Neural crest cell (in vitro differentiated cells): ENCODE measurements around the gene IBSP. TPM values are rescaled to one million over a fixed set of nuclear protein-coding genes. Genes with fewer than 3 reads are reported as not detected.

Source experiments
- DNase-seq: peaks from one replicate; pipeline ENCODE4 v3.0.0; 2021; ENCODE audit warnings: low read depth, mixed read lengths, low spot score
- H3K27ac Mint-ChIP-seq: one replicate; pipeline ENCODE4 v1.8.0; 2021; ENCODE audit warnings: mild to moderate bottlenecking, mixed read lengths; ENCODE audit not compliant: unreplicated experiment
- H3K27me3 Mint-ChIP-seq: 2 replicates; pipeline ENCODE4 v1.8.0; 2021; ENCODE audit warnings: low read depth, mild to moderate bottlenecking, mixed read lengths
- H3K36me3 Mint-ChIP-seq: 2 replicates; pipeline ENCODE4 v1.8.0; 2021; ENCODE audit warnings: low read depth, mild to moderate bottlenecking, mixed read lengths
- H3K4me1 Mint-ChIP-seq: 2 replicates; pipeline ENCODE4 v1.8.0; 2021; ENCODE audit warnings: mixed read lengths
- H3K4me3 Mint-ChIP-seq: one replicate; pipeline ENCODE4 v1.8.0; 2021; ENCODE audit warnings: mild to moderate bottlenecking, mixed read lengths
- H3K9me3 Mint-ChIP-seq: 2 replicates; pipeline ENCODE4 v1.8.0; 2021; ENCODE audit warnings: mixed read lengths
- total RNA-seq: library from RNA; stranded (reverse); gene quantifications from 2 replicates; pipeline ENCODE4 v1.2.1, GENCODE V29; 2021
- TF ChIP-seq, protein P1 (sequence below): fragments of 200-600 bp; sonication (generic); conservative IDR thresholded peaks from 2 replicates; pipeline ENCODE4 v1.5.0; 2021; ENCODE audit warnings: antibody characterized with exemption, mild to moderate bottlenecking

IBSP gene
- total RNA-seq, 1 donor from 2014 or later: not detected

DNA sequence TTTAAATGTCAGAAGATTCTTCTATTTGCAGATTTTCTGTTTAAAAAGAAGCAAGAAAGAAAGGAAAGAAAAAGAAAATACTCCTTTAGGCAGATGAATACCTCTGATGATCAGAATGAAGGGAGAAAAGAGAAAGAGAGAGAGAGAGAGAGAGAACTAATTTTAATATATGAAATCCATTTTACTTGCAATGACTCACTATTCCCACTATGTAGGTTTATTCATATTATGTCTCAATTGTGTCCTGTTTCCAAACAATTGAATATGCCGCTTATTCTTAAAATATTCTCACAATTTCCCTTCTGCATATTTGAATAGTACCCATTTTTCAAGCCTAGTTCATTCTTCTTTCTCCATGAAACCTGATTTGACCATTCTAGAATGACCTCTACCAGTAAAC lies 45.1 kb downstream of the IBSP start:
- DNase-seq: no peak
- no peaks in the 10 kb centered on the region for H3K36me3 Mint-ChIP-seq
- H3K4me1 Mint-ChIP-seq: peaks cover 25% of the 10 kb centered on the region
- H3K27me3 Mint-ChIP-seq: no peaks in the 10 kb centered on the region
- H3K27ac Mint-ChIP-seq: no peak overlapping the region
- TF ChIP-seq, protein P1, sequence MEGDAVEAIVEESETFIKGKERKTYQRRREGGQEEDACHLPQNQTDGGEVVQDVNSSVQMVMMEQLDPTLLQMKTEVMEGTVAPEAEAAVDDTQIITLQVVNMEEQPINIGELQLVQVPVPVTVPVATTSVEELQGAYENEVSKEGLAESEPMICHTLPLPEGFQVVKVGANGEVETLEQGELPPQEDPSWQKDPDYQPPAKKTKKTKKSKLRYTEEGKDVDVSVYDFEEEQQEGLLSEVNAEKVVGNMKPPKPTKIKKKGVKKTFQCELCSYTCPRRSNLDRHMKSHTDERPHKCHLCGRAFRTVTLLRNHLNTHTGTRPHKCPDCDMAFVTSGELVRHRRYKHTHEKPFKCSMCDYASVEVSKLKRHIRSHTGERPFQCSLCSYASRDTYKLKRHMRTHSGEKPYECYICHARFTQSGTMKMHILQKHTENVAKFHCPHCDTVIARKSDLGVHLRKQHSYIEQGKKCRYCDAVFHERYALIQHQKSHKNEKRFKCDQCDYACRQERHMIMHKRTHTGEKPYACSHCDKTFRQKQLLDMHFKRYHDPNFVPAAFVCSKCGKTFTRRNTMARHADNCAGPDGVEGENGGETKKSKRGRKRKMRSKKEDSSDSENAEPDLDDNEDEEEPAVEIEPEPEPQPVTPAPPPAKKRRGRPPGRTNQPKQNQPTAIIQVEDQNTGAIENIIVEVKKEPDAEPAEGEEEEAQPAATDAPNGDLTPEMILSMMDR: no peak
- H3K9me3 Mint-ChIP-seq: no peaks in the 10 kb centered on the region
- H3K4me3 Mint-ChIP-seq: no peak overlapping the region

DNA sequence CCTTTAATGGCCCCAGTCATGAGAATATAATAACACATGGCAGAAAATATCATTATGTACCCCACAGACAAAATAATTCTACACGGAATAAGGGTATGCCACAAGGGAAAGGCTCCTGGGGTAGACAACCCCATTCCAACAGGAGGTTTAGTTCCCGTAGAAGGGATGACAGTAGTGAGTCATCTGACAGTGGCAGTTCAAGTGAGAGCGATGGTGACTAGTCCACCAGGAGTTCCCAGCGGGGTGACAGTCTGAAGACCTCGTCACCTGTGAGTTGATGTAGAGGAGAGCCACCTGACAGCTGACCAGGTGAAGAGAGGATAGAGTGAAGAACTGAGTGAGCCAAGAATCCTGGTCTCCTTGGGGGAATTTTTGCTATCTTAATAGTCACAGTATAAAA lies 46.9 kb downstream of the IBSP start:
- H3K27me3 Mint-ChIP-seq: no peaks in the 10 kb centered on the region
- no peak overlapping the region for H3K4me3 Mint-ChIP-seq
- no peak overlapping the region for H3K27ac Mint-ChIP-seq
- no peaks in the 10 kb centered on the region for H3K9me3 Mint-ChIP-seq
- H3K4me1 Mint-ChIP-seq: peaks cover 11% of the 10 kb centered on the region
- TF ChIP-seq, protein P1: no peak
- DNase-seq: no peak
- no peaks in the 10 kb centered on the region for H3K36me3 Mint-ChIP-seq

DNA sequence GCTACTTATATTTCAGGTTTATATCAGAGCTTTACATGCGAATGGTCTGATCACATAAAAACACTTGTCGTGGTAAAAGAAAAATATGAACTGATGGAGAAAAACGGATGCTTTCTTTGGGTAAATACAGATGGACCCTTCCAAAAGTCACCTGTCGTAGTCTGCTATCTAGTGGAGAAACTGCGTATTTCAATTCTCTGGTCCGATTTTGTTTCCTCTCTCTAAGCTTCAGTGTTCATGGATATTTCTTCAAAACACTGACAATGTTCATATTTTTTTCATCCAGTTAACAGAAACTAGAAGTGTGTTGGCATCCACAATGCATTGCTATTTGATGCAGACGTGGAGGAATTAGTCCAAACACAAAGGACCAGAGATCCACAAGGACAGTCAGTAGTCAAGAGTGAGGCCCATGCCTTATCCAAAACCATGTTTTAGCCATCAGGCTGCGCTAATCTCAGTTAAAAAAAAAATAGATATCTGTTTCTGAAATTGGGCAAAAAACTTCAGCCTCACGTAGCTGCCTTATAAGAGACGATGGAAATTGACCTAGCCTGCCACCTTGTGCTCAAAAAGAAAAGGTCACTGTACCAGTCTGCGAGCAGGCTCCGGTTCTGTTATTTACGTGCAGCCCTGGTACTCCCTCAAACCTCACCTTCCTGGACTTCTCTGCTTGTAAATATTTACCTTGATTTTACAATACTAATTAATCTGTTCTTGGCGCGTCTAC lies 49.4 kb downstream of the IBSP start:
- peaks cover 18% of the 10 kb centered on the region for H3K4me1 Mint-ChIP-seq
- peak overlapping the region; percentile 18 for H3K4me3 Mint-ChIP-seq
- DNase-seq: peak; percentile 39
- no peaks in the 10 kb centered on the region for H3K27me3 Mint-ChIP-seq
- H3K9me3 Mint-ChIP-seq: no peaks in the 10 kb centered on the region
- H3K27ac Mint-ChIP-seq: no peak overlapping the region
- H3K36me3 Mint-ChIP-seq: no peaks in the 10 kb centered on the region
- TF ChIP-seq, protein P1: peak; percentile 73

DNA sequence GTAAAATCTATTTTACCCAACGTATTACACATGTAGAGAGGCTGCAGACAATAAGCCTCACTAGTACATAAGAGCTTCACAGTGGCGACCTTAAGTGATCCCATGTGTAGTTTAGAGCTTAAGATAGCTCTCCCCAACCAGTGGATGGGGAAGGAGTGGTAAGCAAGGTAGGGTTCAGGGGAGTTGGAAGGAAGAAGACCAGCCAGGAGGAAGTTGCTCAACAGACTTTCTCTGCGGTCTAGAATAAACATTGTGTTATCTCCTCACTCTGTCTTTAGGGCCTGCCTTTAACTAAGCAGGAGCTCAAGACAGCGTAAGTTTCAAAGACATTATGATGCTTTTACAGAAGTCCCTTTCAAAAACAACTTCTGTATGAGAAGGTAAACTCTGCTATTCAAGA lies 50.3 kb downstream of the IBSP start:
- Mint-ChIP-seq H3K9me3 (no peaks in the 10 kb centered on the region), H3K4me3 (no peak overlapping the region), H3K36me3 (no peaks in the 10 kb centered on the region), H3K27ac (no peak overlapping the region), H3K4me1 (peaks cover 19% of the 10 kb centered on the region), H3K27me3 (no peaks in the 10 kb centered on the region)
- TF ChIP-seq, protein P1: no peak
- DNase-seq: no peak

DNA sequence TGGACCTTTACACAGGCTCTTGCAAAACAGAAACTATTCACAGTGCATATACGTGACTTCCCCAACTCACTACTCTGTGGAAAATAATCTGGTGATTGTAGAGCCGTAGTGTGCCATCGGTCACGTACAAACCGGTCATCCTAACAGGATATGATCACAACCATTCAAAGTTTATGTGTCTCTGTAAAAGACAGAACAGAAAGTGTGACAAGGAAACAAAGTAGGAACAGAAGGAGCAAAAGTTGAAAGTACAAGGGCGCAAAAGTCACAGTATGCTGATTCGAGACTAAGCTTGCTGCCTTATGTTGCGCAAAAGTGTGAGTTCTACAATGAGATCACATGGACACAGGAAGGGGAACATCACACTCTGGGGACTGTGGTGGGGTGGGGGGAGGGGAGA lies 52.0 kb downstream of the IBSP start:
- no peak overlapping the region for H3K4me3 Mint-ChIP-seq
- H3K36me3 Mint-ChIP-seq: no peaks in the 10 kb centered on the region
- H3K27me3 Mint-ChIP-seq: no peaks in the 10 kb centered on the region
- H3K4me1 Mint-ChIP-seq: peaks cover 24% of the 10 kb centered on the region
- TF ChIP-seq, protein P1: no peak
- no peak overlapping the region for H3K27ac Mint-ChIP-seq
- DNase-seq: no peak
- H3K9me3 Mint-ChIP-seq: no peaks in the 10 kb centered on the region
